Measurements from ENCODE around the gene ZNF280B. TPM values are rescaled to one million over a fixed set of nuclear protein-coding genes. Genes with fewer than 3 reads are reported as not detected.

Gene ZNF280B
- total RNA-seq, 1 experiment from 2014 or later: 1.8 TPM

DNA sequence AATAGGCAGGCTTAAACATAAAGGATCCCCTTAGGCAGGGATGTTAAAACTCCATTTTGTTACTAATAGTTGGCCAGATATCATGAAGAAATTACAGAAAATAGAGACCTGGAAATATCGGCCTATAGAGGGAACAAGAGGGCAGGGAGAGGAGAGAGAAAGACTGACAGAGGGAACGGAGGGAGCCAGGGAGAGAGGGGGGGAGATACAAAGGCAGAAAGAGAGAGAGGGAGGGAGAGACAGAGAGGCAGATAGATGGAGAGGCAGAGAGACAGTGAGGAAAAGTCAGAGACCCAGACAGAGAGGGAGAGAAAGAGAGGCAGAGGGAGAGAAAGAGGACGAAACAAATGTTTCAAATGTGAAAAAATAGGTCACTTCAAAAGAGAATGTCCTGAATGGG, 53.5 kb downstream of the ZNF280B start:
- Histone ChIP-seq H3F3A (ENCODE audit: insufficient read depth, low read depth) (no peaks in the 10 kb centered on the region), H4K20me1 (ENCODE audit: insufficient read depth) (no peaks in the 10 kb centered on the region), H3K27me3 (ENCODE audit: insufficient read depth, low read depth) (peaks cover 26% of the 10 kb centered on the region), H3K4me1 (replicated peaks; ENCODE audit: insufficient read depth) (no peaks in the 10 kb centered on the region), H3K4me2 (no peak overlapping the region), H3K9me3 (ENCODE audit: insufficient read depth, low read depth) (no peaks in the 10 kb centered on the region; the same call in 1 of the 2 replicates), H3K79me2 (ENCODE audit: low read depth) (no peaks in the 10 kb centered on the region), H2AFZ (no peak overlapping the region), H3K36me3 (ENCODE audit: low read depth) (no peaks in the 10 kb centered on the region), H3K27ac (no peak overlapping the region), H3K9me2 (ENCODE audit: insufficient read depth) (no peaks in the 10 kb centered on the region), H3K4me3 (no peak overlapping the region)
- intact Hi-C loops (cut with micrococcal nuclease; ENCODE audit: unreplicated experiment): no loop called here
- no peak for DNase-seq
- TF ChIP-seq CTCF (conservative IDR thresholded peaks at IDR 0.05) (no peak), EZH2 (IDR thresholded peaks at IDR 0.05; ENCODE audit: low read depth) (no peak)
- ChIA-PET POLR2A (ENCODE audit: unreplicated experiment) (no interaction called here), CTCF (no interaction called here)
- no TSS peak for BruUV-seq (replicated peaks)

GRCh38 chr22:22452996-22453686, 55.4 kb downstream of the ZNF280B start:
- Histone ChIP-seq H4K20me1 (ENCODE audit: insufficient read depth) (no peaks in the 10 kb centered on the region), H3K36me3 (ENCODE audit: low read depth) (no peaks in the 10 kb centered on the region), H3K79me2 (ENCODE audit: low read depth) (no peaks in the 10 kb centered on the region), H3K27ac (no peak overlapping the region), H2AFZ (no peak overlapping the region), H3F3A (ENCODE audit: insufficient read depth, low read depth) (no peaks in the 10 kb centered on the region), H3K4me2 (no peak overlapping the region), H3K9me2 (ENCODE audit: insufficient read depth) (no peaks in the 10 kb centered on the region), H3K9me3 (ENCODE audit: insufficient read depth, low read depth) (no peaks in the 10 kb centered on the region), H3K4me3 (no peak overlapping the region), H3K4me1 (replicated peaks; ENCODE audit: insufficient read depth) (no peaks in the 10 kb centered on the region), H3K27me3 (ENCODE audit: insufficient read depth, low read depth) (peaks cover 28% of the 10 kb centered on the region)
- ChIA-PET POLR2A (ENCODE audit: unreplicated experiment) (no interaction called here), CTCF (no interaction called here)
- intact Hi-C loops (cut with micrococcal nuclease; ENCODE audit: unreplicated experiment): no loop called here
- DNase-seq: no peak
- no TSS peak for BruUV-seq (replicated peaks)
- no peak for TF ChIP-seq EZH2 (IDR thresholded peaks at IDR 0.05; ENCODE audit: low read depth)
- no peak for TF ChIP-seq CTCF (conservative IDR thresholded peaks at IDR 0.05)

- H3K4me3 ChIP-seq: no peak overlapping the region
- no peaks in the 10 kb centered on the region for H3F3A ChIP-seq (ENCODE audit: insufficient read depth, low read depth)
- no peak overlapping the region for H3K4me2 ChIP-seq
- H3K27me3 ChIP-seq (ENCODE audit: insufficient read depth, low read depth): peaks cover 33% of the 10 kb centered on the region
- TF ChIP-seq EZH2 (IDR thresholded peaks at IDR 0.05; ENCODE audit: low read depth): no peak
- no peak for TF ChIP-seq CTCF (conservative IDR thresholded peaks at IDR 0.05)
- DNase-seq: no peak
- ChIA-PET POLR2A (ENCODE audit: unreplicated experiment) (no interaction called here), CTCF (no interaction called here)
- H2AFZ ChIP-seq: no peak overlapping the region
- no peaks in the 10 kb centered on the region for H3K79me2 ChIP-seq (ENCODE audit: low read depth)
- H4K20me1 ChIP-seq (ENCODE audit: insufficient read depth): no peaks in the 10 kb centered on the region
- H3K9me3 ChIP-seq (ENCODE audit: insufficient read depth, low read depth): no peaks in the 10 kb centered on the region
- BruUV-seq (replicated peaks): no TSS peak
- intact Hi-C loops (cut with micrococcal nuclease; ENCODE audit: unreplicated experiment): no loop called here
- H3K9me2 ChIP-seq (ENCODE audit: insufficient read depth): no peaks in the 10 kb centered on the region
- H3K4me1 ChIP-seq (replicated peaks; ENCODE audit: insufficient read depth): no peaks in the 10 kb centered on the region
- H3K36me3 ChIP-seq (ENCODE audit: low read depth): no peaks in the 10 kb centered on the region
- H3K27ac ChIP-seq: no peak overlapping the region
Observed at GRCh38 chr22:22452211-22452610, 56.3 kb downstream of the ZNF280B start.
